ENCODE data around the gene AGAP1.

- TF ChIP-seq CTCF (IDR thresholded peaks at IDR 0.05): no peak
- TF ChIP-seq POLR2AphosphoS5 (IDR thresholded peaks at IDR 0.05; ENCODE audit: insufficient read depth in 1 of 2, low read depth in 1 of 2): no peak
- TF ChIP-seq POLR2A (IDR thresholded peaks at IDR 0.05): no peak
These were observed 461.1 kb downstream of the AGAP1 start for GRCh38 chr2:235954888-235955480.

Measured in vagina (tissue), 2 donors.